Astrocyte of the spinal cord (primary cell): ENCODE results near the gene ACSL4.

Source experiments
- DNase-seq: peaks from one replicate; pipeline ENCODE4 v3.0.0; 2011; ENCODE audit warnings: low read depth, low spot score
- H3K4me3 ChIP-seq: 2 replicates; pipeline ENCODE4 v1.5.1; 2011; ENCODE audit warnings: low read depth, mild to moderate bottlenecking, low read length, moderate library complexity
- CTCF ChIP-seq: IDR thresholded peaks from 2 replicates; pipeline ENCODE4 v1.5.1; 2012; ENCODE audit warnings: low read depth, mild to moderate bottlenecking, low read length, inconsistent platforms
- in situ Hi-C: cut with HindIII; loops from 2 replicates; pipeline ENCODE4 v1.10.0; 2017; ENCODE audit warnings: low sequenced_read_pairs

Gene ACSL4

GRCh38 chrX:109774136-109774535 is 41.1 kb upstream of the ACSL4 start:
- DNase-seq: no peak
- no peak overlapping the region for H3K4me3 ChIP-seq
- in situ Hi-C loops: no loop called here
- TF ChIP-seq CTCF: no peak

- no peak overlapping the region for H3K4me3 ChIP-seq
- TF ChIP-seq CTCF: no peak
- no peak for DNase-seq
- in situ Hi-C loops: no loop called here
Measured at GRCh38 chrX:109773374-109773773, 40.3 kb upstream of the ACSL4 start.

GRCh38 chrX:109770780-109771179 is 37.7 kb upstream of the ACSL4 start:
- in situ Hi-C loops: no loop called here
- no peak overlapping the region for H3K4me3 ChIP-seq
- TF ChIP-seq CTCF: no peak
- DNase-seq: no peak

GRCh38 chrX:109760922-109761250 is 27.8 kb upstream of the ACSL4 start:
- in situ Hi-C loops: no loop called here
- no peak for TF ChIP-seq CTCF
- H3K4me3 ChIP-seq: no peak overlapping the region
- no peak for DNase-seq

- no peak for TF ChIP-seq CTCF
- DNase-seq: no peak
- in situ Hi-C loops: no loop called here
- H3K4me3 ChIP-seq: no peak overlapping the region
Measured at GRCh38 chrX:109760209-109760921, 27.3 kb upstream of the ACSL4 start.

GRCh38 chrX:109753256-109753655 is 20.2 kb upstream of the ACSL4 start:
- in situ Hi-C loops: no loop called here
- no peak for DNase-seq
- H3K4me3 ChIP-seq: no peak overlapping the region
- no peak for TF ChIP-seq CTCF

GRCh38 chrX:109751698-109752097 is 18.6 kb upstream of the ACSL4 start:
- DNase-seq: no peak
- in situ Hi-C loops: no loop called here
- no peak for TF ChIP-seq CTCF
- H3K4me3 ChIP-seq: no peak overlapping the region
